GM18873 (cell line): ENCODE data around the gene SFSWAP.
"Not testable (repeated sequence)": the region's sequence is repeated elsewhere in the genome, so short reads cannot be mapped to it uniquely, and the experiment has no call there.

Experiments
- ATAC-seq: cut with Tn5 transposase; IDR thresholded peaks from one replicate; pipeline ENCODE4 v1.9.1; 2021; ENCODE audit warnings: mild to moderate bottlenecking, moderate library complexity, moderate number of reproducible peaks; ENCODE audit not compliant: unreplicated experiment, low FRiP score

Gene SFSWAP

GRCh38 chr12:131734336-131735152 is 23.7 kb downstream of the SFSWAP start:
- ATAC-seq, result no peak

- no peak for ATAC-seq
Observed at GRCh38 chr12:131735153-131735456, 24.2 kb downstream of the SFSWAP start.

- ATAC-seq, result no peak
Observed at GRCh38 chr12:131735476-131736445, 24.9 kb downstream of the SFSWAP start.

GRCh38 chr12:131736446-131737149 is 25.7 kb downstream of the SFSWAP start:
- no peak for ATAC-seq

GRCh38 chr12:131737150-131737827 is 26.4 kb downstream of the SFSWAP start:
- no peak for ATAC-seq

- ATAC-seq, result no peak
Observed at GRCh38 chr12:131738196-131738595, 27.3 kb downstream of the SFSWAP start.

GRCh38 chr12:131740626-131741025 is 29.7 kb downstream of the SFSWAP start:
- ATAC-seq, result no peak

GRCh38 chr12:131742761-131743160 is 31.9 kb downstream of the SFSWAP start:
- not testable (repeated sequence) for ATAC-seq

- ATAC-seq, result not testable (repeated sequence)
Observed at GRCh38 chr12:131743410-131743809, 32.5 kb downstream of the SFSWAP start.

- not testable (repeated sequence) for ATAC-seq
Observed at GRCh38 chr12:131743880-131744279, 33.0 kb downstream of the SFSWAP start.

- not testable (repeated sequence) for ATAC-seq
Observed at GRCh38 chr12:131744675-131745074, 33.8 kb downstream of the SFSWAP start.

- ATAC-seq, result no peak
Observed at GRCh38 chr12:131745706-131746105, 34.8 kb downstream of the SFSWAP start.

- ATAC-seq, result no peak
Observed at GRCh38 chr12:131747276-131748177, 36.6 kb downstream of the SFSWAP start.

GRCh38 chr12:131749618-131750315 is 38.9 kb downstream of the SFSWAP start:
- no peak for ATAC-seq

GRCh38 chr12:131751335-131751734 is 40.4 kb downstream of the SFSWAP start:
- no peak for ATAC-seq

GRCh38 chr12:131752451-131752850 is 41.6 kb downstream of the SFSWAP start:
- no peak for ATAC-seq

- ATAC-seq, result no peak
Observed at GRCh38 chr12:131753005-131753404, 42.1 kb downstream of the SFSWAP start.

GRCh38 chr12:131753757-131754156 is 42.9 kb downstream of the SFSWAP start:
- no peak for ATAC-seq

GRCh38 chr12:131754184-131754583 is 43.3 kb downstream of the SFSWAP start:
- no peak for ATAC-seq
